ENCODE measurements around the gene SYNGR4. TPM values are rescaled to one million over a fixed set of nuclear protein-coding genes. Genes with fewer than 3 reads are reported as not detected.

SYNGR4 gene
- total RNA-seq, 4 donors from 2014 or later = not detected

DNA sequence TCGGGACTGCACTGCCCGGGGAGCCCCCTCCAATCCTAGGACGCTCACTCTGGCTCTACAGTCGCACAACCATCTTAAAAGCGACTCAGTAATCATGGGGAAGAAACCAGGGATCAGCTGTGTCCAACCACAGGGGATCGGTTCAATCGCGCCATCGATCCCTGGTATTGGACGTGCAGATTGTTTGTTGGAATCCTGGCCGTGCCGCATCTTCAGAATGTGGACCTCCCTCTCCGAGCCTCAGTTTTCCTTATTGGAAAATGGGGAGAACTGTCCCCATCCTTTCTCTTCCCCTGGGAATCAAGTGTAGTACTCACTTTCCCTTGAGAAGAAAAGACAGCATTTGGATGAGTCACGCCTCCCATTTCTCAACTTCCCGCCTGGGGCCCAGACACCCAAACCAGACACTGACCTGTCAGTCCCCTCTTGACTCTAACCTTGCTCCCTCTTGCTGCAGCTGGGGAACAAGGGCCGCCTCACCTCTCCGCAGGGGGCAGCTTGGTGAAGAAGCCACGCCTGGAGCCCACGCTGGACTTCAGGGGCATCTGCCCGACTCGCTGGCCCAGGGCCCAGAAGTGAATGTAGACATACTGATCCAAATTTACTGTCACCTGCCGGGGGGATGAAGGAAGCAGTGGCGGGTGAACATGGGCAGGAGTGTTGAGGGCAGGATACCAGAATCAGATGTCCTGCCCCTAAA is 21.2 kb upstream of the SYNGR4 start:
- WGBS, 2 donors = 84 to 98% methylated on average over 9 to 16 of the region's 23 CpGs
- Histone ChIP-seq H3K4me3 (no peak overlapping the region), H3K27me3 (no peaks in the 10 kb centered on the region), H3K27ac (no peak overlapping the region), H3K9me3 (no peaks in the 10 kb centered on the region), H3K36me3 (peaks cover 0 to 11% (median 0%) of the 10 kb centered on the region in 3 donors), H3K4me1 (peaks cover 0 to 13% (median 0%) of the 10 kb centered on the region in 3 donors)
- intact Hi-C loops (cut with DNase I) = no loop called here
- TF ChIP-seq POLR2A (IDR thresholded peaks at IDR 0.05) = no peak
- no peak for TF ChIP-seq CTCF (IDR thresholded peaks at IDR 0.05)
- DNase-seq = no peak

DNA sequence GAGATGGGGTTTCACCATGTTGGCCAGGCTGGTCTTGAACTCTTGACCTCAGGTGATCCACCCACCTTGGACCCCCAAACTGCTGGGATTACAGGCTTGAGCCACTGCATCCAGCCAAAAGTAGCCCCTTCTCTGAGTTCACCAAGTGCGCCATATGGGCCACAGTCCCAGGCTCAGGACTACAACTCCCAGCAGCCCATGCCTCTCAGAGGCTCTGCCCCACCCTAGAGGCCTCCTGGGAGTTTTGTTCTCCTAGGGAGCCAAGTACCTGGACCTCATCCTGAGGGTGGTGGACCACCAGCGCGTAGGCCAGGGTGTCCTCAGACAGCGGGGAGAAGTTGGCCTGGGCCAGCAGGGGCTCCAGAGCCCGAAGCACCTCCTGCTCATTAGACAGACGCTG is 19.3 kb upstream of the SYNGR4 start:
- no peak overlapping the region for H3K27ac ChIP-seq
- no peaks in the 10 kb centered on the region for H3K27me3 ChIP-seq
- H3K36me3 ChIP-seq = peaks cover 0 to 11% (median 0%) of the 10 kb centered on the region in 3 donors
- H3K9me3 ChIP-seq = no peaks in the 10 kb centered on the region
- DNase-seq = no peak
- WGBS, 2 donors = 100% methylated on average over 1 to 2 of the region's 6 CpGs
- H3K4me1 ChIP-seq = peaks cover 0 to 13% (median 0%) of the 10 kb centered on the region in 3 donors
- intact Hi-C loops (cut with DNase I) = no loop called here
- TF ChIP-seq POLR2A (IDR thresholded peaks at IDR 0.05) (no peak), CTCF (IDR thresholded peaks at IDR 0.05) (no peak)
- no peak overlapping the region for H3K4me3 ChIP-seq

GRCh38 chr19:48346191-48346590 is 18.0 kb upstream of the SYNGR4 start:
- H3K27me3 ChIP-seq = no peaks in the 10 kb centered on the region
- intact Hi-C loops (cut with DNase I) = no loop called here
- no peak for DNase-seq
- H3K4me1 ChIP-seq = peaks cover 0 to 3% (median 0%) of the 10 kb centered on the region in 3 donors
- H3K36me3 ChIP-seq = peaks cover 0 to 11% (median 0%) of the 10 kb centered on the region in 3 donors
- no peaks in the 10 kb centered on the region for H3K9me3 ChIP-seq
- no peak for TF ChIP-seq CTCF (IDR thresholded peaks at IDR 0.05)
- H3K4me3 ChIP-seq = no peak overlapping the region
- WGBS, 2 donors = 91 to 96% methylated on average over 2 of the region's 2 CpGs
- no peak overlapping the region for H3K27ac ChIP-seq

- 60 to 73% methylated on average over 5 of the region's 5 CpGs for WGBS, 2 donors
- Histone ChIP-seq H3K4me1 (no peaks in the 10 kb centered on the region), H3K27ac (no peak overlapping the region), H3K27me3 (no peaks in the 10 kb centered on the region), H3K4me3 (no peak overlapping the region), H3K9me3 (no peaks in the 10 kb centered on the region), H3K36me3 (peaks cover 0 to 2% (median 0%) of the 10 kb centered on the region in 3 donors)
- no peak for TF ChIP-seq CTCF (IDR thresholded peaks at IDR 0.05)
- TF ChIP-seq POLR2A (IDR thresholded peaks at IDR 0.05) = no peak
- no peak for DNase-seq
- intact Hi-C loops (cut with DNase I) = no loop called here
These were observed 16.1 kb upstream of the SYNGR4 start for GRCh38 chr19:48348045-48348444.

GRCh38 chr19:48348737-48349136 is 15.4 kb upstream of the SYNGR4 start:
- DNase-seq = no peak
- no peak overlapping the region for H3K4me3 ChIP-seq
- 86 to 87% methylated on average over 5 to 6 of the region's 7 CpGs for WGBS, 2 donors
- no peaks in the 10 kb centered on the region for H3K27me3 ChIP-seq
- H3K27ac ChIP-seq = no peak overlapping the region
- H3K4me1 ChIP-seq = no peaks in the 10 kb centered on the region
- H3K9me3 ChIP-seq = no peaks in the 10 kb centered on the region
- TF ChIP-seq CTCF (IDR thresholded peaks at IDR 0.05) (no peak), POLR2A (IDR thresholded peaks at IDR 0.05) (no peak)
- intact Hi-C loops (cut with DNase I) = no loop called here
- H3K36me3 ChIP-seq = no peaks in the 10 kb centered on the region
